Mucosa of stomach (tissue), 1 donor: Measurements from ENCODE around the gene DUSP23.

Experiments used
- H3K27me3 ChIP-seq: one replicate; pipeline ENCODE4 v1.7.0; 2013; ENCODE audit warnings: mild to moderate bottlenecking, low read length; ENCODE audit not compliant: control insufficient read depth, insufficient read depth
- H3K36me3 ChIP-seq: one replicate; pipeline ENCODE4 v1.7.0; 2013; ENCODE audit warnings: low read length; ENCODE audit not compliant: control insufficient read depth, insufficient read depth
- H3K4me1 ChIP-seq: one replicate; pipeline ENCODE4 v1.7.0; 2013; ENCODE audit warnings: mild to moderate bottlenecking, low read length; ENCODE audit not compliant: control insufficient read depth, insufficient read depth
- H3K4me3 ChIP-seq: one replicate; pipeline ENCODE4 v1.7.0; 2013; ENCODE audit warnings: low read length
- H3K9ac ChIP-seq: one replicate; pipeline ENCODE4 v1.7.0; 2013; ENCODE audit warnings: mild to moderate bottlenecking, low read length, moderate library complexity
- H3K9me3 ChIP-seq: one replicate; pipeline ENCODE4 v1.7.0; 2013; ENCODE audit warnings: mild to moderate bottlenecking, low read length, moderate library complexity; ENCODE audit not compliant: control insufficient read depth
- donor health status: Pancreatic carcinoma.

DUSP23 gene

GRCh38 chr1:159790237-159790917 is 9.6 kb downstream of the DUSP23 start:
- Histone ChIP-seq H3K9ac (no peak overlapping the region), H3K27me3 (no peaks in the 10 kb centered on the region), H3K4me3 (no peak overlapping the region), H3K36me3 (no peaks in the 10 kb centered on the region), H3K9me3 (no peaks in the 10 kb centered on the region), H3K4me1 (no peaks in the 10 kb centered on the region)

DNA sequence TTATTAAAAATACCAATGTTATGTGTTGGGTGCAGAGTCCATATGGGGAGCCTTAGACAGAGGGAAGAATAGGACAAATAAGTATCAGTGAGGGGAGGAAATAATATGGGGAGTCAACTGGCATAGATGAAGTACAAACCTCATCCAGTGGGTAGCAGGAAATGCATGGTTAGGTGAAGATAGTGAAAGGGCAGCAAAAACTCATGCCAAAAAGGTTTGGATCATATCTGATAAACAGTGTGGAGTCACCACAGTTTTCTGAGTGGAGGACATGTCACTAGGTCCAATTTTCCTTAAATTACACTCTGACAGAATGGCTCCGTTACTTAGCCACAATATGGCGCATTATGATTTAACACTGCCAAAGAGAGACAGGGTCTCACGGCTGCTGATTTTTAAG is 10.3 kb downstream of the DUSP23 start:
- no peaks in the 10 kb centered on the region for H3K4me1 ChIP-seq
- no peaks in the 10 kb centered on the region for H3K9me3 ChIP-seq
- H3K9ac ChIP-seq, result no peak overlapping the region
- H3K27me3 ChIP-seq, result no peaks in the 10 kb centered on the region
- no peaks in the 10 kb centered on the region for H3K36me3 ChIP-seq
- H3K4me3 ChIP-seq, result no peak overlapping the region

DNA sequence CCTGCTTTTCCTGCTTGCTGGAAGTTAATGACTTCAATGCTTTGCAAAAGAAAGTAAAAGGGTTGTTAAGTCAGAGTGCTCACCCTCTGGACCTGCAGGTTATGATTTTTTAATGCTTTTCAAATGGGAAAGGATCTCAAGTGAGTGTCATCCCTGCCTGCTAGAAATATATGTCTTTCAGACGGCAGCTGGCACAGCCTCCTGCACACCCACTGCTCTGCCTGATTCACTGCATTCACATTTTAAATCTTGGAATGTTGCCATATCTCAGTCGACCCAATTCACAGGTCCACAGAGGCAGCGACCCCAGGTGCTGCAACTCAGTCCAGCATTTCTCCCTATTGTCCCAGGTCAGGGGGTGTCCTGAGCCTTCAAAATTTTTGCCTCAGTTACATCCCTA is 10.7 kb downstream of the DUSP23 start:
- no peaks in the 10 kb centered on the region for H3K4me1 ChIP-seq
- no peaks in the 10 kb centered on the region for H3K27me3 ChIP-seq

GRCh38 chr1:159795534-159795933 is 14.8 kb downstream of the DUSP23 start:
- Histone ChIP-seq H3K27me3 (peaks cover 9% of the 10 kb centered on the region), H3K9me3 (no peaks in the 10 kb centered on the region), H3K4me3 (no peak overlapping the region), H3K36me3 (no peaks in the 10 kb centered on the region), H3K4me1 (peaks cover 5% of the 10 kb centered on the region), H3K9ac (no peak overlapping the region)

More for the DNA sequence above, 10.7 kb downstream of the DUSP23 start:
- no peak overlapping the region for H3K4me3 ChIP-seq
- H3K9me3 ChIP-seq, result no peaks in the 10 kb centered on the region
- no peaks in the 10 kb centered on the region for H3K36me3 ChIP-seq
- H3K9ac ChIP-seq, result no peak overlapping the region

- Histone ChIP-seq H3K36me3 (no peaks in the 10 kb centered on the region), H3K27me3 (peaks cover 16% of the 10 kb centered on the region), H3K9ac (no peak overlapping the region), H3K4me1 (peaks cover 5% of the 10 kb centered on the region), H3K9me3 (no peaks in the 10 kb centered on the region), H3K4me3 (no peak overlapping the region)
Measured at GRCh38 chr1:159798893-159799292, 18.1 kb downstream of the DUSP23 start.

GRCh38 chr1:159799446-159799985 is 18.8 kb downstream of the DUSP23 start:
- Histone ChIP-seq H3K4me3 (no peak overlapping the region), H3K9ac (no peak overlapping the region), H3K27me3 (peaks cover 17% of the 10 kb centered on the region), H3K4me1 (peaks cover 5% of the 10 kb centered on the region), H3K9me3 (no peaks in the 10 kb centered on the region), H3K36me3 (no peaks in the 10 kb centered on the region)

- Histone ChIP-seq H3K9ac (no peak overlapping the region), H3K9me3 (no peaks in the 10 kb centered on the region), H3K4me3 (no peak overlapping the region), H3K27me3 (peaks cover 17% of the 10 kb centered on the region), H3K36me3 (no peaks in the 10 kb centered on the region), H3K4me1 (peaks cover 5% of the 10 kb centered on the region)
Measured at GRCh38 chr1:159800177-159800930, 19.6 kb downstream of the DUSP23 start.

DNA sequence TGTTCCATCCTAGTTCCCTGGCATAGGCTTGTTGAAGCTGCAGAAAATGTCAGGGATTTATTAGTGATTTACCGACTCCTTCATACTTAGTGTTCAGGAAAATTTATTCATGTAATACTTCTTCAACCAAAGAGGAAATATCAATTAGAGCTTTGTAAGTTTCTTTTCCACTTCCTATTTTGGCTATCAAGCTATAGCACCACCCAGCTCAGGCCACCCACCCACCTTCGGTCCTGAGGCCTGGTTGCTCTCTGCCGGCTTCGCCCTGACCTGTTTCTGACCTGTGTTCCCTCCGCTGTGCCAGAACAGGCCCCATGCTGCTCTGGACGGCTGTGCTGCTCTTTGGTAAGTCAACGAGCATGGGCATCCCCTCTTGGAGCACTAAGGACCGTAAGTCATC is 21.3 kb downstream of the DUSP23 start, which contains the start of gene FCRL6:
FCRL6 (plus strand) TSS at position 250 of the 400 bp plus-strand sequence; CDS start at position 315, 65 bp downstream.
- Histone ChIP-seq H3K9ac (no peak within 1 kb of the TSS), H3K4me3 (no peak within 1 kb of the TSS), H3K27me3 (peaks cover 11% of the 10 kb centered on the region), H3K9me3 (no peaks in the 10 kb centered on the region), H3K36me3 (no peaks in the 10 kb centered on the region), H3K4me1 (peaks cover 5% of the 10 kb centered on the region)

DNA sequence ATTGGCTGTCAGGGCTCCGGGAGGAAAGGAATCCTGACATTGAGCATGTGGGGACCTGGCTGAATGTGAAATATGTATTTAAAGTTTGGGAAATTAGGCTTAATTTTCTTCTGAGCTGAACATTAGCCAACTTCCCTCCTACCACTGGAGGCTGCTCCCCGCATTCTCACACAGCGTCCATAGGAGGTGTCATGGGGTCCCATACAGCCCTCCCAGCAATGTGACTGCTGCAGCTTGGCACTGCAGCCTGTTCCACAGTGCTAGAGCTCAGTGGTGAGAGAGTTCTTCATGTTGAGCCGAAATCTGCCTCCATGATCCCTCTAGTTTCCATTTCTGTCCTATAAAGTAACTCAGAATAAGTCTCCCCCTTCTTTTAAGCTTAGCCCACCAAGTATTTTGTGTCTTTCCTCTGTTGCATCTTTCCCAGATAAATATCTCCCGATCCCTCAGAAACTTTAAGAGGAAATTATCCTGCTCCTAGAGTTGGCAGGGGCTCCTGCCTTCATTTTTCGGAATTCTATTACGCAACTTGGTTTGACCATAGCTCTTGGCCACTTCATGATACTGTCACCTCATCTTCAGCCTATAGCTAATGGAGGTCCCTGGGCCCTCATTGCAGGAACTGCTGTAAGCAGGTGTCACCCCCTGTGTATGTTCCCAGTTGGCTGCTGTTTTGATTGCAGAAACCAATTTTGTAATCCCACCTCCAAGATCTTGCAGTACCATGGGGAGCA is 23.4 kb downstream of the DUSP23 start:
- peaks cover 8% of the 10 kb centered on the region for H3K27me3 ChIP-seq
- no peaks in the 10 kb centered on the region for H3K9me3 ChIP-seq
- H3K4me1 ChIP-seq, result peaks cover 1% of the 10 kb centered on the region
- no peaks in the 10 kb centered on the region for H3K36me3 ChIP-seq
- no peak overlapping the region for H3K4me3 ChIP-seq
- H3K9ac ChIP-seq, result no peak overlapping the region

DNA sequence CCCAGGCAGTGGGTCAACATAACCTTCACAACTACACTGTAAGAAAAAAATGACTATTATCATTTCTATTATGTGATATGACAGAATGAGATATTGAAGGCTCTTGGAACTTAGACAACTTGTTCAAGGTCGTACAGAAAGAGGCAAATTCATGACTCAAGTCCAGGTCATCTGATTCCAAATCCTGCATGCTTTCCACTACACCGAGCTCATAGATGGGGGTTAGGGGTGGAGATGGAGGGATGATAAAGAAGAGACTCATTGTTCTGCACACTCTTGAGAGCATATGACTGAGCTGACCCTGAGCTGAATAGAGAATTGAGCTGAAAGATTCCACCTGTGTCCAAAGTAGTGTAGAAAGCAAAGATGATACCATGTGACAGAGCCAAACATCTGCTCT is 24.2 kb downstream of the DUSP23 start:
- no peaks in the 10 kb centered on the region for H3K4me1 ChIP-seq
- no peaks in the 10 kb centered on the region for H3K9me3 ChIP-seq

DNA sequence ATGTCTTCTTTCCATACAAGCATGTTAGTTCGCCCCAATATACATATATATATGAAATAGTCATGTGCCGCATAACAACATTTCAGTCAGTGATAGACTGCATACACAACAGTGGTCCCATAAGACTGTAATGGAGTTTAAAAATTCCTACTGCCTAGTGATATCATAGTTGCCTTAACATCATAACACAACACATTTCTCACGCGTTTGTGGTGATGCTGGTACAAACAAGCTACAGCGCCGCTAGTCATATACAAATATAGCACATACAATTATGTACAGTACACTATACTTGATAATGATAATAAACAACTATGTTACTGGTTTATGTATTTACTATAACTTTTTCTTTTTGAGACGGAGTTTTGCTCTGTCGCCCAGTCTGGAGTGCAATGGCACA is 35.2 kb downstream of the DUSP23 start:
- H3K9ac ChIP-seq, result no peak overlapping the region
- no peak overlapping the region for H3K4me3 ChIP-seq
- no peaks in the 10 kb centered on the region for H3K9me3 ChIP-seq
- no peaks in the 10 kb centered on the region for H3K4me1 ChIP-seq
- no peaks in the 10 kb centered on the region for H3K36me3 ChIP-seq
- H3K27me3 ChIP-seq, result no peaks in the 10 kb centered on the region

More for the DNA sequence above, 24.2 kb downstream of the DUSP23 start:
- no peaks in the 10 kb centered on the region for H3K36me3 ChIP-seq
- no peak overlapping the region for H3K4me3 ChIP-seq
- H3K27me3 ChIP-seq, result peaks cover 8% of the 10 kb centered on the region
- H3K9ac ChIP-seq, result no peak overlapping the region
